Inferior parietal cortex (tissue), 1 donor: ENCODE measurements around the gene TRAF3IP3.

Experiments used
- DNase-seq: peaks from one replicate; pipeline ENCODE4 v3.0.0-alpha.2; 2016; ENCODE audit errors: extremely low spot score

TRAF3IP3 gene

DNA sequence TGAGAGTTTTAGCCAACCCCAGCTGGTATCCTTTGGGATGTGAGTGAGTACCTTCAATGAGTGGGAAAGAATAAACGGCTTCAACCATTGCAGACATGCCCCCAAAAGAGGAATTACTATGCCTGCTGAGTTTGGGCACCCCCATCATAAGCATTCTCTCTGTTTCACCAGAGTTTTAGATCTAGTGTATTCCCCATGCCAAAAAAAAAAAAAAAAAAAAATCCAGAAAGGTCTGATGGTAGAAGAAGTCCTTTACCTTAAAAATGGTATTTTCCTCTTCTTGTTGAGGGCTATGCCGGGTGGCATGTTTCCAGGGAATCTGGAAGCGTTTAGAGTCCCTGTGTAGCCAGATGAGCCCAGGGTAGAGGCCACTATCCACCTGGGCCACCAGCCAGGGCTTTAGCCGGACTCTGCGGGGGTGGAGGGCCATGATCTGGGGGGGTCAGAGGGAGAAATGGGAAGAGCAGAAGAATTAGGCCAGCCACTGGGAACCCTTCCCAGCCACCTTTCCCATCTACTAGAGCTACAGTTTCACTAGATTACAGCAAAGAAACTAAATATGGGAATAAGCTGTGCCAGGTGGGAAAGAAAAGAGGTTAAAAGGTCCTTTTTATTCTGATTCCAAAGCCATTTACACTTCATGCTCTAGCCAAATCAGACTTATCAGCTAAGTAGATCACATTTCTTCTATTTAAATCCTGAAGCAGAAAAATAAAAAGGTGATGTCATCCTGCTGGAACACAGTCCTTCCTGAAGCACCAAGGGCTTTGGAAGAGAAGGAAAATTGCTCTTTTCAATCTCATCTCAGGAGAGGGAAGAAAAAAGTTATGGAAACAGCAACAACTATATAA is 45.4 kb downstream of the TRAF3IP3 start:
- DNase-seq, result no peak

DNA sequence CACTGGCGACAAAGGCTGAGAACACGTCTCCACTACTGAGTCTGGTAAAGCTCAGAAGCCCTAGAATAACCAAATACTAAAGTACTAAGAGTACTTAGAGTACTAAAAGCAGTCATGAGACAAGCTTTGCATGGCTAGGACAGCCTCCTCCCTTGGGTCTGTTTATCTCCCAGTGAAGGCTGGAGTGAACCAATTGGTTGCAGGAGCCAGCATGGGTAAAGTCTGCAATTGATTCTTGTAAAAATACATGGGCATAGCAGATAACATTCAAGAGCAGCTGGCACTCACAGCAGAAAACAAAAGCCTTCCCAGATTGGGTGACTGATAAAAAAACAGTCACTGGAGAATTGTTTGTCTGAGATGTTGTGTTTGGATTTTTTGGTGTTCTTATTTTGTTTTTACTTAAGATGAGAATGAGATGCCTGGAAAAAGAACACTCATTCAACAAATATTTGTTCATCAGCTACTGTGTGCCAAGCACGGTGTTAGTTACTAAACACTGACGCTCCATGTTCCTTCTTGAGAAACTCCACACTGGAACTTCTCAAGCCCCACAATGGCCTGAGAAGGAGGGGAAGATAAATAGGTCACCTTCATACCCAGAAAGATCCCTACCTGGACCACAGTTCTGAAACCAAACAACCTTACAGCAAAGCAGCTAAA is 46.4 kb downstream of the TRAF3IP3 start:
- DNase-seq, result no peak

DNA sequence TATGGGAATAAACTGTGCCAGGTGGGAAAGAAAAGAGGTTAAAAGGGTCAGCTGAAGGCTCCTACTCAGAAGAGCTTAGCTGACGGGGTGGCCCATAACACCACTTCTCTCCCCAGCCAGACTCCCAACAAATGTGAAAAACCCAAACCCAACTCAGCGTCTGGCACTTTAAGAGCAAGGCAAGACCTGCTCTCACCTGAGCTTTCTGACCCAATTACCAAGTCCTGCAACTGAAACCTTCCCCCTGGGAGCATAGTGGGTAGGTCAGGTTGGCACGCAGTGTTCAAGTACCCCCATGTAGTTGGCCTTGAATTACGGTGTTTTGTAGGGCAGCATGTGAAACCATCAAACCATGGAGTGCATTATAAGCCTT is 46.9 kb downstream of the TRAF3IP3 start:
- no peak for DNase-seq

DNA sequence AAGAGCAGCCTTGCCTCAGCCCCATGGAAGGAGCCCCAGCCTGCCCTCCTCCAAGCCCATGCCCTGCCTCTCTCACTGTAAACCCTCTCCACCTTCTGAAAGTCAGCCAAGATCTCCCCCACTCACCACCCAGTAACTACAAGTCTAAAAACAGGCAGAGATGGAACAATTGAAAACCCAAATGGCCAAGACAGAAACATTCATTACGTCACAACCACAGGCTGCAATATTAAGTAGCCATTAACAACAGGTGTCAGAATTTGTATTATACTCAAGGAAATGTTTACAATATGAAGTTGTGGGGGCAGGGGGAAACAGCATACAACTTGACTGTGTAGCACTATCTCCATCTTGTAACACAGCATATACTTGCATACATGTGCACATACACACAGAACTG is 47.7 kb downstream of the TRAF3IP3 start:
- DNase-seq, result no peak

DNA sequence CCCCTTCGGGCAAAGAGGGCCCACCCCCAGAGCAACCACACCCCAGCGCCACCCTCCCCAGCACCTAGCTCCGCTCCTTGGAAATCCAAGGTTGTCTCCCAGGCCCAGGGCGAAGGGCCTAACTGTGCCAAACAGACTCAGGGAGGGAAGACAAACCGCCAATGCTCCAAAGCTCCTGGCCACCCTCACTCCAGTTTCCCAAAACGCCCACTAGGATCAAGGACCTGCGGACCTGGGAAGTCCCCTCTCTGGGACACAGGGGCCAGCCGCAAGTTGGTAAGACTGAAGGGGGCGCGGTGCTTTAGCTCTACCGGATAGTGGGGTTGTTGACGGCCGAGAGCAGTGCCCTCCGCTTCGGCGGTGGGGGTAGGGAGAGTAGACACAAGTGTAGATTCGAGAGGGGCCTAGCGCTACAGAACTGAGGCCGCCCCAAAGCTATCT is 49.5 kb downstream of the TRAF3IP3 start:
- DNase-seq, result no peak

DNA sequence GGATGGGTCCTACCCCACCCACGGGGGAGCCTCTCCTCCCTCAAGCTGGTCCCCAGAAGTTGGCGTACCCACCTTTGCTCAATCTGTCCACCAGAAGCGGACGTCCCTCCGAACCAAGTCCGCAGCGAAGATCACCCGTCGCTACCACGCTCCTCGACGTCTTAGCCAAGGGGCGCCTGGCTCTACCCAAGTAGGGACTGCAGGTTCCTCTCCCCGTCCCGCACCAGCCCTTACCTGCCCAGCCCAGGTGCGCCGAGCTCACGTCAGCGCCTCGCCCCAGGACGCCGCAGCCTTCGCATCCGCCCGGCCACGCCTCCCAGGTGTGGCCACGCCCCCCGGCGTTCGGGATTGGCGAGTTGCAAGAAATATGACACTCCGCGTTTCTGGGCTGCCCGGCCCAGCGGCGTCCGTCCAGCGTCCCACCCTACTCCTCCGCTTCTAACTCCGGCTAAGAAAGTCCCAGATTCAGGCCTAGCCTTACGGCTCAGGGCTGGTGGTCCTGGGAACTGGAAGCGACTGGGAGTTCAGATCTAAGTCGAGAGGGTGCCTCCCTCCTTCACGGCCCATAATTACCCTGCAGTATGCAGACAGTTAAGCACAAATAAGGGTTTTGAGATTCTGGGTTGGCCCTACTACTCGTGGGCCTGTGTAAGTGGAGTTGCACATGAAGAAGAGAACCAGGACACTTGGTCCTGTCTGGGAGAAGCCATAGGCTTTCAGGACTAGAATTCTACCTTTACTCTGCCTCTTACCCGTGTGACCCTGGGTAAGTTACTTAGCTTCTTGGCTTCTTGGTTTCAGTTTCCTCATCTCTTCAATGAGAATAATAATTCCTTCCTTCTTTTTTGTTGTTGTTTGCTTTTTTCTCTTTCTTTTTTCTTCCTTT is 50.3 kb downstream of the TRAF3IP3 start, which contains the start of gene IRF6:
TSS of gene IRF6 (minus strand) at position 268 of the 886 bp plus-strand sequence. CDS start 4,729 bp downstream, outside the sequence.
- peak; percentile 47 for DNase-seq

DNA sequence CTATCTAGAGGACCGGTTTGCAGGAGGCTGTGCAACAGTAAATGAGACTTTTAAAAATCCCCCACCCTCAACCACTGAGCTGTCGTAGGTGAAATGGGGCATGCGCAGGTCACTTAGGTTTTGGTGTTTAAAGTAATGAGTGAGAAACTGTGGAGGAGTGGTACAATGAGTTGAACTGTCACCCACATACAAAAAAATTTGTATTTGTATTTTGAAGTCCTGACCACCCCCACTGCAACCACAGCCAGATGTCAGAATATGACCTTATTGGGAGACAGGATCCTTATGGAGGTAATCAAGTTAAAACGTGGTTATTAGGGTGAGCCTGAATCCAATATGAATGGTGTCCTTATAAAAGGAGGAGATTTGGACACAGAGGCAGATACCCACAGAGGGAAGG is 51.7 kb downstream of the TRAF3IP3 start:
- DNase-seq, result no peak

DNA sequence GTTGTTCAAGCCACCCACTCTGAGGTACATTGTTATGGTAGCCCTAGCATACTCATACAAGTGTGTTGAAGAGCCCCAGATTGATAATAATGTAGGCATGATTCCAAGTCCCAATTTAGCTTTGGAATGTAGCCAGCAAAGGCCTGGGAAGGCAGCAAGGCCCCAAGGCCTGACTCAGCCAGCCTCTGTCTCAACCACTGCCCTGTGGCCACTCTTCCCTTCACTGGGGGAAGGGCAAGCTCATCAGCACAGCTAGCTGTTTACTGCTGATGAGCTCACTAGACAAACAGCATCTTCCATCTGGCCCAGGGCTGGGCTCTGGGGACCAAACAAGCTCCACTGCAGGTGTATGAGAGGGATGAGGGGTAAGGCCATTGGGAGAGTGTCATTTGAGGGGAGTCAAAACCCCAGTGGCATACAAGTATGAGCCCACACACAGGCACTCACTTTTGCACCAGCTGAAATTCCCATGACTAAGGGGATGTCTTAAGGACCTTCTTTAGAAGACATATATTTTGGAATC is 52.3 kb downstream of the TRAF3IP3 start:
- DNase-seq, result peak; percentile 33

DNA sequence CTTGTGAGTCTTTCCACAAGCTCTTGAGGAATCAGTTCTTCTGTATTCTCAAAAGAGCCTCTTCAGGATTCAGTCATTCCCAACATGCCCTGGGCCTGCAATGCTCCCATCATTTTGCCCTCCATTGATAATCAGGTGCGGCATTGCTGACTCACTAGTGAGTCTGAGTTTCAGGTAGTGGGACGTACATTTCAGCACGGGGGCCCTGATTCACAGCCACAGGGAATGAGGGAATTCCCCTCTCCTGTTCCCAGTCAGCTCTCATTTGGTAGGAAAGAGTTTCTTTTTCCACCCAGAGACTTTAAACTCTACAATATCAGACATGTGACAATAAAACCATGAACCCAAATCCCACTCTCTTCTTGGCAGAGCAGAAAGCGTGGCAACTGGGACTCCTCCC is 53.8 kb downstream of the TRAF3IP3 start:
- DNase-seq, result no peak

DNA sequence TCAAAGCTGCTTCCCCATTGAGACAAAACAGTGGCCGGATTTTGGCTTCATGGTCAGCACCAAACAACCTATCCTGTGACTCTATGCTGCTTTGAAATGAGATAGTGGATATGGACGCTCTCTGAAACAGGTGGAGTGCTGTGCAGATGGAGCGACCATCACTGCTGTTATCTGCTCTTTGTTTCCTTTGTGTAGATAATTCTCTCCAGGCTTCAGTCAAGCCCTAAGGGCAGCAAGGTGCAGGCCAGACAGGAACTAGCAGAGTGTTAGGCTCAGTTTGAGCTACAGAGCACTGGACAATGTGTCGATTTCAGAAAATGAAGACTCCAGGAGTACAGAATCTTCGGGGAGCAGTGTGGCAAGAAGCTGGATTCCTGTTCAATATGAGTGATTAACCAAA is 54.9 kb downstream of the TRAF3IP3 start:
- no peak for DNase-seq

DNA sequence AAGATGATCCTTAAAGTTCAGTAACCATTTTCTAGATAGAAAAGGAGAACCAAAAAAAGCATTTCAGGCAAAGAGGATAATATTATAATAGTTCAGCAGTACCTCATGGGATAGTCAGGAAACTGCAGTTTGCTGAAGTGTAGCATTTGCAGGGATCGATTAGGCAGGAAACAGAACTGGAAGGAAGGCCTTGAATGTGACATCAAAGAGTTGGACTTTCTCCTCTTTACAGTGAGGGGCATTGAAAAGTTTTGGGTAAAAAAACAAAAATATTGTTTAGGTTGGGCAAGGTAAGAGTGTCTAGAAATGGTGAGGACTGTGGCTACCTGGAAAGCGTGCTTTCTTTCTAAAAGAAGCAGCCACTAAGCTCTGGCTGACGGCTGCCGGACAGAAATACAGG is 58.0 kb downstream of the TRAF3IP3 start:
- no peak for DNase-seq

DNA sequence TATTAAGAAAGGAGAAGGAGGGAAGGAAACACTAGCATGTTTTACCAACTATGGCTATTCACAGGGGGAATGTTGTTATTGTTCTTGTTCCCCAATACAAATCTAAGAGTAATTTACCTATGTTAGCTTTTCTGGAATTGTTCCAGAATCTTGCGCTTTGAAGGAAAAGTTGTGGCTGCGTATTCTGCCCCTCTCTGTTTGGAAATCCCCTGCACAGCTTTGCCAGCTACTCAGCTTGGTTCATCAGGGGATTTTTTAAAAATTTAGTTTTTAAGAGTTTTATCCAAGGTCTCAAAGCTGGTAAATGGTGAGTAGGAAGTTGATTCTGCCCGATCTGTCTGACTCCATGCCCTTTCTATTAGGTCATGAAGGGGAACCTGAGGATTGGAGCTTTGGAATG is 59.6 kb downstream of the TRAF3IP3 start:
- DNase-seq, result no peak

DNA sequence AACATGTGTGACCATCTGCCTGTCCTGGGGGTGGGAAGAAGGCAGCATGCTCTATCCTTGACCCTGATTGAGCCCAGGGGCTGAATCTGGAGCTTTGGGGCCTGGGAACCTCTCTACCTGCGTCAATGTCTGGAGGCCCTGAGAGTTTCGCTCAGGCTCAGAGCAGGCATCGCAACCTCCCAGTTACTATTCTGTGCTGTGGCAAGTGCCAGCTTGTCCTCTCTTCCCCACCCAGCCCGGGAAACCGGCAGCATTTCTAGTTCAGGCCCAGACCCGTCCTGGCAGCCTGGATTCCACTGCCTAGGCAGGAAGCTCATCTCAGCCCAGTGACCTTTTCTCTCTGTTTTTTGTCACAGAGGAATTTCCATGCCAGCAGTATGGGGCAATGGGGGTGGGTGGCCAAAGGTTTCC is 60.1 kb downstream of the TRAF3IP3 start:
- no peak for DNase-seq

DNA sequence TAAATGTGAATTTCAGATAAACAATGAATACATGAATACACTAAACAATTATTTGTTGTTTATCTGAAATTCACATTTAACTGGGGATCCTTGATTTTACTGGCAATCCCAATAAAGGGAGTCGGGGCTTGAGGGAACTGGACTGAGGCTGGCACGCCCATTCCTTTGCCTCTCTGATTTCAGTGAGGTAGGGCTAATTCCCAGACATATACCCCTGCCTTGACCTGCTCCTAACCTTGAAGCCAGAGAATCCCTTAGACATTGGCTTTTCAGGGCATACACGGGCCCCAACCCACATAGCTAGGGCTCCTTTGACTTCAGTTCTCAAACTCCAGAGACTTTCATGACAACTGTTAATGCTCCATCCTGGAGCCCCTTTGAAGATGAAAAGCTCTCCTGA is 61.1 kb downstream of the TRAF3IP3 start:
- no peak for DNase-seq

DNA sequence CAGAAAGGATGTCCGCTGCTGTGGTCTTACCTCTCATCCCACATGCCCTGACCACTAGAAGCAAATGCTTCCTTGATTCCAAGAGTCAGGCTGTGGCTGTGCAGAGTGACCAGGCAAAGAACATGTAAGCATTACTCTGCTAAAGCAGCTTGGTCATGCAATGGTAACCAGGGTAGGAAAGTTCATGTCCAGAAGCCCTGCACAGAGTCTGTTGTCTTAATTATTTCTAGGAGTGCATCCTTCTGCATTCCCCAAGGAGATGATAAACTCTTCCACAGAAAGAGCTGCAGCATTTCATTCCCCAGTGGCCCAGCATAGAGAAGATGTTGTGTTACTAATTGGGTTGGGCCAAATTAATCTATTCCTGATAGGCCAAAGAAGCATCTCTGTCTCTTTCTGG is 61.8 kb downstream of the TRAF3IP3 start:
- no peak for DNase-seq

DNA sequence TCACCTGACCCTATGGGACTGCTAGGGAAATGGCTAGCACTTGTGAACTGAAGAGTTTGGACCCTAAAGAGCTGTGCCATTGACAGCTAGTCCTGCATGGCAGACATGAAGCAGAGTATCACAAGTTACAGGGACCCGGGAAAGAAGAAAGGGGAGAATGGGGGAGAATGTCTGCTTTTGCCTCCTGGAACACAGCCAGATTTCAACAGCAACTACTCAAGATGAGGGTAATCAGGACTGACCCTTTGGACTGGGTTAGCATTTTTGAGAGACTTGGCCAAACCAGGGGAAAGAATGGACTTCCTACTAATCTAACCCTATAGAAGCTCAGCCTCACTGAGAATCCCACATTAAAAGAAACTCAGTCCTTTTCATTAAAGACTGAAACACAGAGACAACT is 63.2 kb downstream of the TRAF3IP3 start:
- DNase-seq, result no peak

DNA sequence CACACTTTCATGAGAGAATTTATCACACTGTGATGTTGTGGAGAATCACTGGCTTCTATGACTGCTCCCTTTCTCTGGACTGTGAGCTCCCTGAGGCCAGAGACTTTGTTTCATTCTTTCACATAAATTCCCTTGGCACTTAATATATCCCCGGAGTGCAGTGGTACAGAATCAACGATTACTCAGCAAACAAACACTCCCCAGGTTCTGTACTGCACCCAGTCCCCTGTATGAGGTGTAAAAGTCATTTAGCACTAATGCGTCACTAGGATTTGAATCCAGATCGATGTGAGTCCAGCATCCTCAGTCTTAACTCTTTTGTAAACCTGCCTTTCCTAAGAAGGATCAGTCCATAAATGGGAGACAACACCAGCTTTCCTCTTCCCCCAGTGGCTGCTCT is 65.1 kb downstream of the TRAF3IP3 start:
- DNase-seq, result no peak

DNA sequence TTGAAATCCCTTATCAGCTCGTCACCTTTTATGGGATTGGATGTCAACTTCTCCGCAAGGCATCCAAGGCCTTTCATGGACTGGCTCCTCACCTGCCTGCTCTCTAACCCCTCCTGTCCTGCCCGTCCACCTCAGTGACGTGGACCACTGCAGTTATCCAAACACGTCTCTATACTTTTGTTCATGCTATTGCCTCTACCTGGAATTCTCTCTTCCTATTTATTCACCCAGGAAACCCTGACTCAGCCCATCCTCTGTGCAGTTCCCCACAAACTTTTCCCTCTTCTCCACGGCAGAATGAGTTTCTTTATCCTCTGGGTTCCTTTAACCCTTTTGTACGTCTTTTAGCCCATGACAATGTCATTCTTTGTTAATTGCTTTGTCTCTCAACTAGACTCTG is 66.9 kb downstream of the TRAF3IP3 start:
- DNase-seq, result no peak

DNA sequence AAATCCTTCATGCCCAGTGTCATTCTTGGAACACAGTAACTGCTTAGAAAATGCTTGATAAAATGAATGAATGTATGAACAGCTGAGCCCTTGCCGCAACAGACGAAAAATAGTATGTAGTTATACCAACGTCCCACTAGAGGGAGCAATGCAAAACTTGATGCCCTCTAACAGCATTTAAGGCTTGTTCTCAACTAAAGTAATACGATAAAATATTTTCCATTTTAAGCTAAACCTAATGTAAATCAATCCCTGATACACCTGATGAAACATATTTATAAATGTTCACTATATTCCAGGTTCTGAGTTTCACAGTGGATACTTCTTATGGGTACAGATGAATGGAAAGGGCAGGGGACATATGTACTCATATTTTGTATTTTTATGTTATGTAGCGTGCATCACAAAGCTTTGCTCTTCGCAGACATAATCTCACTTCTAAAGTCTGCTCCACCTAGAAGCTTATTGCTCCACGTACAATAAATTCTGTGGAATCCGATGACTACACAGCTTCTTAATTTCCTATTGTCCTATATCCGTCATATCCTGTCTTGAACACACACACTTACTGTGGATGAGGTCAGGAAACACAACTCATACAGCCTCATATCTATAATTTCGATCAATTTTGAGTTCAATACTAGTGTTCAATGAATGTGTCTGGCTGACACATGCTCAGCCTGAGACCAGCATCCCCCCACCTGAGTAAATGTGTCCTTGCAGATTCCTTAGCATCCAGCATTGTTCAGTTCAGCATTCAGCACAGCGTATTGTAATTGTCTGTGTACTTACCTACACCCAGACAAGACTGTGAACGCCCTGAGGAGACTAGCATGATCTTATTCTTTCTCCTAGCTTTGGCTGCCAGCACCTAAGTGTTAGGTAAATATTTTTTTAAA is 67.5 kb downstream of the TRAF3IP3 start:
- DNase-seq, result peak; percentile 84

DNA sequence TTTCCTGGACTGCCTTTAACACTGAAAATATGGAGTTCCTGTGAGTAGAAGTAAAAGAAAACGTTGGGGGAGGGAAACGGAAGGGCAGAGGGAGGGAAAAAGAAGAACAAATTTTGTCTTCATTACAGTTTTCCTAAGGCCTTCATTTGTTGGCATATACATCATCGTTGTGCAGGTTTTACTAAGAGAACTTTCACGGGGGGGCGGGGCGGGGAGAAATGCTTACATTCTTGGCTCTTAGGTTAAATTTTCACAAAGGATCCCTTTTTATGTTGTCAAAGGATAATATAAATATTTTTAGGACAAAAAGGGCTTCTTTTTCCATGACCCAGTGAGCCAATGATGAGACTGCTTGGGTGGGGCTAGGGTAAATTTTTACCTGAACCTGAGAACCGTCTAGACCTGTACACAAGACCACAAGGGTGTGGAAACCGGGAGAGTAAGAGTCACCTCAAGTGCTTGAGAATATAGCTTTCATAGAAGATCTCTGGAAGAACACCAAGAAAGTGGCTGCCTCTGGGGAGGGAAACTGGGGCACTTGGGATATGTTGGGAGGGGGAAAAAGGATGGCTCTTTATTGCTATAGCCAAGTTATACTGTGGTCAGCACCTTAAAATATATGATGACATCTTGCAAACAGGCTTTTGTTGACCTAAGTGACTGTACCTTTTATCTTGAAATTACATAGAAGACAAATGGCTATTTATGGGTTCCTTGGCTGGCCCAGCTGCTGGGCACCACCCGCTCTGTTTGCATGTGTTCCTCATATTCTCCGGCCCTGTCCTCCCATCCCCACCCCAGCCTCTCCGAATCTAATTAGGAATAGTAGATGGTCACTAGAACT is 70.0 kb downstream of the TRAF3IP3 start:
- no peak for DNase-seq
